H9 (cell line): ENCODE measurements around the gene LAMTOR4. TPM values are rescaled to one million over a fixed set of nuclear protein-coding genes. Genes with fewer than 3 reads are reported as not detected.

Experiments used
- DNase-seq: peaks from one replicate; pipeline ENCODE4 v3.0.0-alpha.2; 2017
- H2AFZ ChIP-seq: one replicate; pipeline ENCODE4 v1.6.1; 2013; ENCODE audit warnings: mild to moderate bottlenecking, low read length, control low read depth, moderate library complexity
- H2AK5ac ChIP-seq: 2 replicates; pipeline ENCODE4 v1.6.1; 2013; ENCODE audit warnings: low read length, control low read depth, mixed read lengths; ENCODE audit not compliant: insufficient read length
- H2BK120ac ChIP-seq: one replicate; pipeline ENCODE4 v1.6.1; 2013; ENCODE audit warnings: low read depth, mild to moderate bottlenecking, low read length, control low read depth, inconsistent platforms; ENCODE audit not compliant: poor library complexity, severe bottlenecking
- H2BK12ac ChIP-seq: 2 replicates; pipeline ENCODE4 v1.6.1; 2013; ENCODE audit warnings: low read length, control low read depth, mixed read lengths, low read depth; ENCODE audit not compliant: insufficient read length
- H2BK15ac ChIP-seq: 2 replicates; pipeline ENCODE4 v1.6.1; 2013; ENCODE audit warnings: low read depth, low read length, control low read depth
- H2BK20ac ChIP-seq: one replicate; pipeline ENCODE4 v1.6.1; 2013; ENCODE audit warnings: low read depth, mild to moderate bottlenecking, low read length, control low read depth, inconsistent platforms; ENCODE audit not compliant: poor library complexity, severe bottlenecking
- H2BK5ac ChIP-seq: 2 replicates; pipeline ENCODE4 v1.6.1; 2013; ENCODE audit warnings: low read length, control low read depth, mixed read lengths; ENCODE audit not compliant: insufficient read length
- H3K14ac ChIP-seq: 2 replicates; pipeline ENCODE4 v1.6.1; 2013; ENCODE audit warnings: low read length, control low read depth; ENCODE audit not compliant: insufficient read depth
- H3K18ac ChIP-seq: 2 replicates; pipeline ENCODE4 v1.6.1; 2013; ENCODE audit warnings: low read depth, mild to moderate bottlenecking, mixed read lengths, low read length, control low read depth; ENCODE audit not compliant: insufficient read length
- H3K23ac ChIP-seq: 2 replicates; pipeline ENCODE4 v1.6.1; 2013; ENCODE audit warnings: low read length, control low read depth, mixed read lengths, low read depth; ENCODE audit not compliant: insufficient read length
- H3K23me2 ChIP-seq: 2 replicates; pipeline ENCODE4 v1.6.1; 2013; ENCODE audit warnings: low read depth, mild to moderate bottlenecking, mixed read lengths, low read length, control low read depth; ENCODE audit not compliant: insufficient read length, poor library complexity, severe bottlenecking
- H3K27ac ChIP-seq: 2 replicates; pipeline ENCODE4 v1.5.1; 2013; ENCODE audit warnings: low read length, control low read depth, mixed read lengths, low read depth; ENCODE audit not compliant: insufficient read length
- H3K27me3 ChIP-seq: 2 replicates; pipeline ENCODE4 v1.6.1; 2013; ENCODE audit warnings: low read length, control low read depth, inconsistent platforms; ENCODE audit not compliant: insufficient read depth
- H3K4ac ChIP-seq: 2 replicates; pipeline ENCODE4 v1.6.1; 2013; ENCODE audit warnings: low read depth, mild to moderate bottlenecking, control low read depth, inconsistent platforms, low read length, moderate library complexity
- H3K4me1 ChIP-seq: 2 replicates; pipeline ENCODE4 v1.6.1; 2013; ENCODE audit warnings: low read length, control low read depth, inconsistent platforms; ENCODE audit not compliant: insufficient read depth
- H3K4me2 ChIP-seq: 2 replicates; pipeline ENCODE4 v1.6.1; 2013; ENCODE audit warnings: low read length, control low read depth, mixed read lengths; ENCODE audit not compliant: insufficient read length, insufficient read depth
- H3K56ac ChIP-seq: 2 replicates; pipeline ENCODE4 v1.6.1; 2013; ENCODE audit warnings: low read depth, mild to moderate bottlenecking, mixed read lengths, low read length, control low read depth; ENCODE audit not compliant: insufficient read length
- H3K79me1 ChIP-seq: 2 replicates; pipeline ENCODE4 v1.6.1; 2013; ENCODE audit warnings: low read depth, mild to moderate bottlenecking, moderate library complexity, low read length, control low read depth, inconsistent platforms; ENCODE audit not compliant: insufficient read depth, poor library complexity, severe bottlenecking
- H3K79me2 ChIP-seq: 2 replicates; pipeline ENCODE4 v1.6.1; 2013; ENCODE audit warnings: low read length, control low read depth, inconsistent platforms; ENCODE audit not compliant: insufficient read depth
- H3K9ac ChIP-seq: 2 replicates; pipeline ENCODE4 v1.6.1; 2013; ENCODE audit warnings: low read length, control low read depth, mixed read lengths; ENCODE audit not compliant: insufficient read length; ENCODE audit errors: extremely low read depth
- H3K9me3 ChIP-seq: one replicate; pipeline ENCODE4 v1.6.1; 2013; ENCODE audit warnings: low read depth, low read length, inconsistent platforms; ENCODE audit not compliant: control insufficient read depth
- H3T11ph ChIP-seq: one replicate; pipeline ENCODE4 v1.6.1; 2013; ENCODE audit warnings: mild to moderate bottlenecking, low read length, control low read depth, inconsistent platforms
- H4K20me1 ChIP-seq: one replicate; pipeline ENCODE4 v1.6.1; 2013; ENCODE audit not compliant: control insufficient read depth, insufficient read length, insufficient read depth
- H4K5ac ChIP-seq: 2 replicates; pipeline ENCODE4 v1.6.1; 2013; ENCODE audit warnings: low read depth, mild to moderate bottlenecking, mixed read lengths, low read length, control low read depth; ENCODE audit not compliant: insufficient read length
- H4K8ac ChIP-seq: replicated peaks from 2 replicates; pipeline ENCODE4 v1.6.1; 2013; ENCODE audit warnings: low read length, control low read depth, mixed read lengths, low read depth; ENCODE audit not compliant: insufficient read length
- H4K91ac ChIP-seq: 2 replicates; pipeline ENCODE4 v1.6.1; 2013; ENCODE audit warnings: low read depth, mild to moderate bottlenecking, moderate library complexity, mixed read lengths, low read length, control low read depth; ENCODE audit not compliant: insufficient read length
- H3K27ac Mint-ChIP-seq, 3 experiments: 2 replicates in 2 of 3; 3 replicates in 1 of 3; pipeline ENCODE4 v1.8.0; 2020 to 2021; ENCODE audit warnings: mixed read lengths in 3 of 3, mild to moderate bottlenecking in 1 of 3, moderate library complexity in 1 of 3
- H3K27me3 Mint-ChIP-seq: 2 replicates; pipeline ENCODE4 v1.8.0; 2021; ENCODE audit warnings: low read depth, mild to moderate bottlenecking, moderate library complexity, mixed read lengths
- H3K36me3 Mint-ChIP-seq, 3 experiments: 2 replicates in 2 of 3; 3 replicates in 1 of 3; pipeline ENCODE4 v1.8.0; 2020 to 2021; ENCODE audit warnings: low read depth in 3 of 3, mixed read lengths in 3 of 3; ENCODE audit not compliant: insufficient read depth in 1 of 3
- H3K4me1 Mint-ChIP-seq, 2 experiments: 2 replicates each; pipeline ENCODE4 v1.8.0; 2020; ENCODE audit warnings: mixed read lengths in 2 of 2
- H3K4me3 Mint-ChIP-seq, 2 experiments: 2 replicates in 1 of 2; 3 replicates in 1 of 2; pipeline ENCODE4 v1.8.0; 2020 to 2021; ENCODE audit warnings: mild to moderate bottlenecking in 2 of 2, mixed read lengths in 2 of 2, moderate library complexity in 1 of 2
- H3K9me3 Mint-ChIP-seq, 2 experiments: 2 replicates in 1 of 2; 3 replicates in 1 of 2; pipeline ENCODE4 v1.8.0; 2020; ENCODE audit warnings: mild to moderate bottlenecking in 2 of 2, mixed read lengths in 2 of 2, moderate library complexity in 1 of 2
- CTCF ChIP-seq: fragments of 200-600 bp; sonication (generic); conservative IDR thresholded peaks from 3 replicates; pipeline ENCODE4 v1.8.0; 2021; ENCODE audit warnings: antibody characterized with exemption, mild to moderate bottlenecking
- WGBS: extraction: QIAGEN DNeasy Blood & Tissue Kit; methylation state at CpG from one replicate; pipeline ENCODE4 v1.1.7; 2013; ENCODE audit warnings: missing lambda C conversion rate, low lambda C conversion rate, mixed read lengths; ENCODE audit not compliant: insufficient read length; ENCODE audit errors: extremely low coverage; 5-methylcytosine and 5-hydroxymethylcytosine counted together
- total RNA-seq: library from RNA; stranded (reverse); gene quantifications from 2 replicates; pipeline ENCODE4 v1.2.1, GENCODE V29; 2021

The LAMTOR4 gene
- total RNA-seq, 1 experiment from 2014 or later, result 179 TPM

GRCh38 chr7:100185726-100186125 is 37.0 kb downstream of the LAMTOR4 start:
- H3K14ac ChIP-seq, result no peak overlapping the region
- H4K5ac ChIP-seq, result no peak overlapping the region
- Mint-ChIP-seq H3K27ac (no peak overlapping the region), H3K4me1 (peaks cover 17 to 19% of the 10 kb centered on the region in 2 experiments), H3K9me3 (no peaks in the 10 kb centered on the region), H3K27me3 (peaks cover 16% of the 10 kb centered on the region), H3K36me3 (no peaks in the 10 kb centered on the region), H3K4me3 (no peak overlapping the region)
- no peak overlapping the region for H2BK5ac ChIP-seq
- no peaks in the 10 kb centered on the region for H3K79me2 ChIP-seq
- no peak for DNase-seq
- no peak overlapping the region for H3K27ac ChIP-seq
- H3K23ac ChIP-seq, result no peak overlapping the region
- H3K79me1 ChIP-seq, result no peaks in the 10 kb centered on the region
- H3K9me3 ChIP-seq, result no peaks in the 10 kb centered on the region
- H2BK12ac ChIP-seq, result no peak overlapping the region
- H2AFZ ChIP-seq, result no peak overlapping the region
- no peak overlapping the region for H2AK5ac ChIP-seq
- no peaks in the 10 kb centered on the region for H4K20me1 ChIP-seq
- H4K91ac ChIP-seq, result no peak overlapping the region
- no peaks in the 10 kb centered on the region for H3K4me1 ChIP-seq
- no peaks in the 10 kb centered on the region for H3K27me3 ChIP-seq
- no peak overlapping the region for H3K18ac ChIP-seq
- no peak overlapping the region for H2BK20ac ChIP-seq
- WGBS, result no CpG with 5 or more reads among the region's 2 CpGs
- no peak overlapping the region for H3K9ac ChIP-seq
- H2BK15ac ChIP-seq, result no peak overlapping the region
- H4K8ac ChIP-seq, result no peak overlapping the region
- TF ChIP-seq CTCF, result no peak
- no peaks in the 10 kb centered on the region for H3K23me2 ChIP-seq
- H3T11ph ChIP-seq, result no peak overlapping the region
- no peak overlapping the region for H2BK120ac ChIP-seq
- no peak overlapping the region for H3K4ac ChIP-seq
- H3K4me2 ChIP-seq, result no peak overlapping the region
- no peak overlapping the region for H3K56ac ChIP-seq
